GM19452 (cell line): ENCODE results near the gene ATXN1.

Source experiments
- ATAC-seq: cut with Tn5 transposase; IDR thresholded peaks from one replicate; pipeline ENCODE4 v1.9.1; 2021; ENCODE audit not compliant: unreplicated experiment

ATXN1 gene

DNA sequence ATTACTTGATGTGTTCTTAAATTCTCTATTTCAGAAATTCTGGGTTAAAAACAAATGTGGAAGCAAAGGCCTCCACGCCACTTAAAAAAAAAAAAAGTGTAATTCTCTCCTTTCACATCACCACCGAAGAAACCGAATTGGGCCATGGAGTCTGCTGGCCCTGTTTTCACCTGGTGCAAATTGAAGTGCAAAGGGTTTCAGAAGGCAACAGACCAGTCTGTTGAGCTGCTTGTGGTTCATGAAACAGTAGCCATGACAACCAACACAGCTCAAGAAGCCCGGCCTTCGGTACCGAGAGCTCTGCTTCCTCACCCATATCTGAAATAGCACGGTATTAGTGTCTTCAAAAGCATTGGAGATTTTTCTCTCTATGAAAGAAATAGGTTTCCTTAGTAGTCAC, 459.7 kb downstream of the ATXN1 start:
- ATAC-seq = peak; percentile 36

DNA sequence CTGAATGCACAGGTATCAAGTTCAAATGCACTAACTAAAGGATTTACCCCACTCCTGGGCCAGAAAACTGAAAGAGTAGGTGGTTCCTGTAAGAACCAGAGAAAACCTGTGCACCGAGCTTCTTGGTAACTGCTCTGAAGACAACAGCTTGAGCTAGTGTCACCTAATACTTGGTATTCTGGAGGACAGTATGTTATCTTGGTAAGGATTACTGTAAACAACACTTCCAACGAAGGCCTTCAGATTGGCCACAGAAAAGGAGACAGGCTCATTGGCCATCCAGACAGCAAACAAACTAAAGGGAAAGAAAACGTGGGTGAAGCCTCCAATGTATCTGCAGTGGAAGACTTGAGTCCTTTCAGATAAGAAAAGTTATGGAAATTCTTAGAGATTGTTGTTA, 461.4 kb downstream of the ATXN1 start:
- ATAC-seq = no peak

DNA sequence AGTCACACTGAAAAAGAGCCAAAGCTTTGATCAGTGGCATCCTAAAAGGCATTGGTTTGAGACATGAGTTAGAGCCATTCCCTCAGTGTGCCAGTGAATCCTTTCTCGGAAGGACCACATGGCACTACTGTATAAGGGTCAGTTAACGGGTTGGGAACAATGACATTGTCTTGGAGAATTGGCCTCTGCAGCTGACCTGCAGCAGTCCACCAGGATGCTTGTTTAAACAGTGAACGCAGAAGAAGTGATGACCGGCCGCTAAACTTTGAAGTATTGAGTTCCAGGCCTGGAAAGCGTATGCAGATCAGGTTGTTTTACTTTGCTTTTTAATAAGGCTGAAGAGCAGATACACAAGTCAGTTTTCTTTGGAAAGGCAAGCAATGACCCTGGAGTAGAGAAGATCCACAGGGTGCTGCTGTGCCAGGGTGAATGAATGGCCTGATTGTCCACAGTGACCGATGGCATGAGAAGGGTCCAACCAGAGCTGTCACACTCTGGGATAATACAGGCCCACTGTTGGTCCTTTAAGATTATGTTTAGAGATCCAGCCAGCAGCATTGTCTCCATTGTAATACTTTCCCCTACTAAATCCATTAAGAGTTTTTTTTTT, 465.1 kb downstream of the ATXN1 start:
- no peak for ATAC-seq

DNA sequence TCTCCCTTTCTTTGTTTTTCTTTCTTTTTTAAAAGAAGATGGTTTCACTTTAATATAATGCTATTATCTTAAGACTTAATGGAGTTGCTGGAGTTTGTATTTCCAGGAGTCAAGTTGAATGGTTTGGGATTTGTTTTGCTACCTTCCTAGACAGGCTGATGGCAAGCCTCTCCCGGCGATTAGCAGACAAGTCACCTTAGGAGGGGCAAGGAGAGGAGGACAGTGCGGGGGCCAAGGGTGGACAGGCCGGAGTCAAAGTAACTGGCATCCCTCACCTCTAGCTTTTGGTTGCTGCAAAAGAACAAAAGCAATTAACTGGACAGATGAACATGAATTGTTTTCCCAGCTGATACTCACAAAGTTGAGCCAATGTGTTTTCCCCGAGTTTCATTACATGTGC, 465.8 kb downstream of the ATXN1 start:
- no peak for ATAC-seq

DNA sequence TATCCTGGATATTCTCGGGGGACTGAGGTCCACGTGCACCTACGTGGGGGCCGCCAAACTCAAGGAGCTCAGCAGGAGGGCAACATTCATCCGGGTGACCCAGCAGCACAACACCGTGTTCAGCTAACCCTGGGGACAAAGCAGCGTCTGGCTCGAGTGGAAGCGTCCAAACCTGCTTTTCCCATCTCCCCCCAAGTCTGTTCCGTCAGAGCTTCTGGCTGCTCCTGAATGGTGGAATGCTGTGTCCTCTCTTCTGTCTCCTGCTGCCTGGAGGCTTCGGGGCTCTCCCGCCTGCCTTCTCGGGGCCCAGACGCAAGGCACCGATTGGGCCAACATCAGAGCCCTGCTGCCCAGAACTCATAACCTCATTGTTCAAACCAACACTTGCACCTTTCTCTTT, 466.2 kb downstream of the ATXN1 start:
- no peak for ATAC-seq

DNA sequence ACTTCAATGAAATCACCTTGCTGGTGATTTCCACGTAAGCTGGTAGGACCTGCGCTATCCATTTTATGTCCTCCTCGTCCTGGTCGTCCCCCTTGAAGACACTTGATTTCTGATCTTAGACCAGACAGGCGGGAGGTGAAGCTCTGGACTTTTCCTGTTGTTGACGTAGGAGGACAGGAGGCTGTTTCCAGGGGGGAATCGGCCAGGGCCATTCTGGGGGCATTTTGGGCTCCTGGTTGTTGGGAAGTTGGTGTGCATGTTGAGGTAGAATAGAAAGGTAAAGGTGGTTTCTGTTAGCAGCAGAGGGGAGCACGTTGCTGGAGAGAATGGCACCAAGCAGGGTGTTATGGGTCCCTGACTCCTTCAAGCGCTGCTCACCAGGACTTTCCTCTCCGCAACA, 466.9 kb downstream of the ATXN1 start:
- no peak for ATAC-seq

DNA sequence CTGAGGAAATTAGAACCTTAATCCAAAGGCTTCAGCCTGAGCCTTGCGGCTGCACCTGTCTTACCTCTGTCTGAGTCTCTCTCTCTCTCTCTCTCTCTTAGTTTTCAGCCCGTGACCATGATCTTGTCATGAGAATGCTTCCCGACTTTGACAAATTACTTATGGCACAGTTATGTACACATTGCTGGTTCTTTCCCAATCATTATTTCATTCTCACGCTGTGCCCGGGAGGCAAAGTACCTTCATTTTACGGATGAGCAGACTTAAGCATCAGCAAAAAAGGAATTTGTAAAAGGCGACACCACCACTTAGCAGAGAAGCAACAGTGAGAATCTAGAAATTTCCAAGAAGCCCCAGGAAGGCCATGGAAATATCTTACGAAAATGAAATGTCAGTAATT, 468.3 kb downstream of the ATXN1 start:
- ATAC-seq = no peak

DNA sequence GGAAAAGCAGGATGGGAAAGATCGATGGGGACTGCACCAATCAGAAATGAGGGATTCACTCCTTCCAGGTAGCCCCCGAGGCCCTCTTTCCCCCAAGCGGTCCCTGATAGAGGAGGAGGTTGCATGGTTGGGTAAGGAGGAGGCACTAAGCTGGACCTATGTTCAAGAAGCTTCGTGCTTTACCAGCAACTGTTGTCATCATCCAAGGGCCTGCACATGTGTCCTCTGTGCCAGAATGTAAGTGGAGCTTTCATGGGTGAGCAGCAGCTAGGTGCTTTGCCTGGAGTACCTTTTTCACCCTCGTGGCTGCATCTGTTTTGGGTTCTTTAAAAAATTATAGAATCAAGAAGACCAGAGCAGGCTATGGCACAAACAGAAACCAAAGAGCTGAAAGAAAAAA, 468.8 kb downstream of the ATXN1 start:
- no peak for ATAC-seq

DNA sequence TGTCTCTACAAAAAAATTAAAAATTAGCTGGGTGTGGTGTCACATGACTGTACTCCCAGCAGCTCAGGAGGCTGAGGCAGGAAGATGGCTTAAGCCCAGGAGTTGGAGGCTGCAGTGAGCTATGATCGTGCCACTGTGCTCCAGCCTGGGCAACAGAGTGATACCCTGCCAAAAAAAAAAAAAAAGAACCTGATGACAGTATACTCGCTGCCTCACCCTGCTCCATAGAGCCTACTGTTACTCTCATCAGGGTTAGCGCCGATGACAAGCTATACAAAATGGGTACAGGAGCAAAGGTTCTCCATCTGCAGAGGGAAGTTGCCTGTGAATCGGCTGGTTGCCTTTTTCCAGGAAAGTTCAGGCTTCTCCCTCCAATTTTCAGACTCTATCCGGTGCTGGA, 469.5 kb downstream of the ATXN1 start:
- no peak for ATAC-seq

DNA sequence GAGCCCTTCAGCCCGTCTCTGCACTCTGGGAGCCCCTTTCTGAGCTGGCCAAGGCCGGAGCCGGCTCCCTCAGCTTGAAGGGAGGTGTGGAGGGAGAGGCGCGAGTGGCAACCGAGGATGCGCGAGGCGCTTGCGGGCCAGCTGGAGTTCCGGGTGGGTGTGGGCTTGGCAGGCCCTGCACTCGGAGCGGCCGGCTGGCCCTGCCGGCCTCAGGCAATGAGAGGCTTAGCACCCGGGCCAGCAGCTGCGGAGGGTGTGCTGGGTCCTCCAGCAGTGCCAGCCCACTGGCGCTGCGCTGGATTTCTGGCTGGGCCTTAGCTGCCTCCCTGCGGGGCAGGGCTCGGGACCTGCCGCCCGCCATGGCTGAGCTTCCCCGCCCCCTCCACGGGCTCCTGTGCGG, 473.1 kb downstream of the ATXN1 start:
- no peak for ATAC-seq

DNA sequence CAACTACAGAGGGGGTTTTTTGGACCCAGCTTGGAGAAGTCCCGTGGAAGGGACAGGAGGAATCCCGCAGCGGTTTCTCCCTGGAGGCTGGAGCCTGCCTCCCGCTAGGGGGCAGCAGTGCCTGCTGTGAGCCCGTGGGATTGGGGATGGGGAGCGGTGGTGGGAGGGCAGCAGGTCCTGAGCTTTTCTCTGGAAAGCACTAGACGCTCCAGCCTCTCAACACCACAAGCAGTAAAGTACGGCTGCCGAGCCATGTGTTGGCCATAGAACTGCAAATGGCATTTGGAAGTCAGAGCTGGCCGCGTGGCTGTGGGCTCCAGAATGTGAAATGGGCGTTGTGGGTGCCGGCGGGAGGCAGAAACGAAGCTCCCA, 475.1 kb downstream of the ATXN1 start:
- ATAC-seq = no peak

DNA sequence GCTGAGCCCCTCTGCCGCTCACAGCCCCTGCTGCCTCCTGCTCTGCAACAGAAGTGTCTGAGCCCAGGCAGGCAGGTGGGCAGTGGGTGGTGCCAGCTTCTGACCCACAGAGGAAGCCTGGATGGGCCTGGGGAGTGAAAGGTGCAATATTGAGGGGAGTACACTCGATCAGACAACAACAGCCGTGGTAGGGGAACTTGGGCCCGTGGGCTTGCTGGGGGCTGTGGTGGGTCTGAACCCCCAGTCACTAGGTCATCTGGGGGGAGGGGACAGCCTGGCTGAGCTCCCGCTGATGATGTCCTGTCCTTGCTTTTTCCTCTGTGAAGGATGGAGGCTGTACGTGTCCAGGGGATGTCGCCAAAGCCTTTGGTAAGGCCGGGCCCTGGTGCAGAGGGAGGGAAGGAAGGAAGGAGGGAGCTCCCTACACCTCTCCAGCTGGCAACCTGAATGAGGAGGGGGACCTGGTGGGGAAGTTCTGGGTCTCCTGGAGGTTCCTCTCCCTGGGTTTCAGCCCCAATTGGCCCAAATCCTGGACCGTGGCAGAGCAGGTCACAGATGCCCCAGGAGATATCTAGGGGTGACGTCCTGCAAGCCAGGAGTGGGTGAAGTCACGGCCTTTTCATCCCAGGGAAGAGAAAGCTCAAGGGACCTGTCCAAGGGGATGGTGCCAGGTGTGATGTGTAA, 475.7 kb downstream of the ATXN1 start:
- ATAC-seq = no peak

DNA sequence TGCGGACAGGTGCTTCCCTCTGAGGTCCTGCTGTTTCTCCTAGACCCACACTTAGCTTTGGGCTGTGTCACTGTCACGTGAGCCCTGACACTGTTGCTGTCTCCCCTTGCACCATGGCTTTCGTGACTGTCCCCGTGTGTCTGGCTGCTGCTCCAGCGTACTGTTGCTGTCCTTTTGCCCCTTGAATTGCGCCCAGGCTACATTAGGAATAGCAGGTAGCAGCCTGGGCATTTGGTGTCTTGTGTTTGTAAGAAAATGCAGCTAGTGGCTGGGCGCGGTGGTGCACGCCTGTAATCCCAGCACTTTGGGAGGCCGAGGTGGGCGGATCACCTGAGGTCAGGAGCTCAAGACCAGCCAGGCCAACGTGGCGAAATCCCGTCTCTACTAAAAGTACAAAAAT, 476.8 kb downstream of the ATXN1 start:
- no peak for ATAC-seq

DNA sequence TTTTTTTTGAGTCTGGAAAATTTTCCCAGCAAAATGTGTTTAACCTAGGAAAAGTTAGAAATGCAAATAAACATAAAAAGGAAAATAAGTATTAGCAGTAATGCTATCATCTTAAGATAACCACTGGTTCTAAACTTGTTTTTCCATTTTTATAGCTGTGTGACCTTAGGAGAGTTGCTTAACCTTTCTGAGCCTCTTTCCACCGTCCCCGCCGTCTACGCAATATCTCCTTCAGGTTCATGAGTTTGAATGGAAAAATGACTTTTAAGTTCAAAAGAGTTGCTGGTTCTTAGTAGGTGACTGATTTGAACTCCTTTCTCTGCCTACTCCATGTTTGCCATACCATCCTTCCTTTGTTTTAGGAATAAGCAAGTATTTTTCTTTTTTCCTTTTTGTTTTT, 478.9 kb downstream of the ATXN1 start:
- no peak for ATAC-seq

DNA sequence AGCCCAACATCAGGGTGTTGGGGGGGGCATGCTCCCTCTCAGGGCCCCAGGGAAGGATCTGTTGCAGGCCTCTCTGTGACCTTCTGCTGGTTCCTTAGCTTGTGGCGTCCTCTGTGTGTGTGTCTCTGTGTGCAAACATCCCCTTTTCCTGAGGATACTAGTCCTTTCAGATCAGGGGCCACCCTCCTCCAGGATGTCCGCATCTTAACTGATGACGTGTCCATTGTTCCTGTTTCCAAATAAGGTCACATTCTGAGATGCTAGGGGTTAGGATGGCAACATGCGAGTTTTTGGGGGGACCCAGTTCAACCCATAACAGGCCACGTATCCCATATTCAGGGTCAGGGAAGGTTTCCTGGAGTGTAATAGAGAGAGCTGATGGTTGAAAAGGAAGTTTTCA, 482.0 kb downstream of the ATXN1 start:
- no peak for ATAC-seq

DNA sequence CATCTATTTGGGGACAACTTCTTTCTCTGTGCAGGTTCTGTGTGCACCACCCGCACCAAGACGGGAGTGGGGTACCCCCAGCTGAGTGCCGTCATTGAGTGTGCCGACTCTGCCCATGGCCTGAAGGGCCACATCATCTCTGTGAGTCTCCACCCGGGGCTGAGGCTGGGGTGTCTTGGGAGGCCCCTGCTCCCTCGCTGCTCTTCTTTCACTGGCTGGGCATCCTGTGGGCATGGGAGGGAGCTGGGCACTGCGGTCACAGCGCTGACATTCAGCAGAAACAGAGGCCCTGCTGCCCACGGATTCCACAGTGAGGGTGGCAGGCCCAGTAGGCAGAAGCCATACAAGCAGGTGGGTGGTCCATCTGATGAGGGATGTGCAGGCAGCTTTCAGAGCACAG, 482.5 kb downstream of the ATXN1 start:
- no peak for ATAC-seq

DNA sequence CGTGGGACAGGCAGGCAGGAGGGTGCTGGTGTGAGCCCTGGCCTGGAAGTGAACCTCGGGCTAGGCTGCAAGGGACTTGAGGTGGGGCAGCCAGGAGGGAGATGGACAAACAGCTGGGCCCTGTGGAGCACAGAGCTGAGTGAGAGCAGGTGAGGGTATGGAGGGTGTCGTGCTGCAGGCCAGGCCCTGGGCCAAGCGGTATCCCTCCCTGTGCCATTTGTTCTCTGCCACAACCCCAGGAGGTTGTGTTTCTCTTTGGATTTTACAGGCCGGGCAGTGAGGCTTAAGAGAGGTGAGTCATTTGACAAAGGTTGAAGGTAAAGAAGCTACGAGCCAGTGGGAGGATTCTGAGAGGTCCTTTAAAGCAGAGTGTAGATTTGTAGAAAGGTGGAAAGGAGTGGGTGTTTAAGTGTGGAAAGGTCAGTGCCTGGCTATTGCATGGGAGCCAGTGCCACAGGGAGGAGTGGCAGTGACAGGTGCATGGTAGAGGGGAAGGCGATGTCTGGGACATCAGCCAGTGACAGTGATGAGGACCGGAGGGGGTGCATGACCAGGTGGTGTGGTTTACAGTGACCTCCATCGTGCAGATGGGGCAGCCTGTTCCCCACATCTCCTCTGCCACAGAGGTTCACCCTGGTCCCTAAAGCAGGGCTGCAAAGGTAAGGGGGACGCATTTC, 483.1 kb downstream of the ATXN1 start:
- no peak for ATAC-seq

DNA sequence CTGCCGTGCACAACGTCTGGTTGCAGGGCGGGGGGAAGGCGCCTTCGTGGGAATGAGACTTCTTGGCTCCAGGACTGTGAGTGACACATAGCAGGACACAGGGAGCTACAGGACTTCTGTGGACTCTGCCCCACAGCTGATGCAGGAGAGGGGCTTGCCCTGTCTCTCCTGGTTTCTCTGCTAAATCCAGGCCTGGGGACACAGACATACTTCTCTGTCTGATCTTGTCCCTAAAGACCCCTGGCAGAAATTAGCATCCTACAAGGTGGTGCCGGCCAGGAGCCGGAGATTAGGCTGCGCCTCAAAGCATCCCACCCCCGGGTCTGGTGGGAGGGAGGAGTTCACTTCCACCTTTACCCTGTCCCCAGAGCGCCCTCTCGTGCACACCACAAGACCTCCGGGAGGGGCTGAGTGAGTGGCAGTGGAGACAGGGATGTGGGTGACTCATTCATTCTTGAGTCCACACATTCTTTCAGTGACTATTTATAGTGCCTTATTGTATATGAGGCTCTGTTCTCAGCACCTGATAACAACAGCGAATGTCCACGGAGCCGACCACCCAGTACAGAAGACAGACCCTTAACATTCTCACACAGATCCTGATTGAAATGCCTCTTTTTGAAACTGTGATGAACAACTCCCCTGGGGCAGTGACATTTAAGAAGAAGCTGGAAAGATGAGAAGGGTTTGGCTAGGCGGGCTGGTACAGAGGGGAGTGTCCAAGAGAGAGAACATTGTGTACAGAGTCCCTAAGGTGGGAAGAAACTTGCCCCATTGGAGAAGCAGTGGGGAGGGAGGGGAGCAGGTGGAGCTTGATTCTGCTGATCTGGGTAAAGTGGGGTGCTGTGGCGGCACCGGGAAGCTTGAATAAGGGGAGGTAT, 483.9 kb downstream of the ATXN1 start:
- ATAC-seq = no peak

DNA sequence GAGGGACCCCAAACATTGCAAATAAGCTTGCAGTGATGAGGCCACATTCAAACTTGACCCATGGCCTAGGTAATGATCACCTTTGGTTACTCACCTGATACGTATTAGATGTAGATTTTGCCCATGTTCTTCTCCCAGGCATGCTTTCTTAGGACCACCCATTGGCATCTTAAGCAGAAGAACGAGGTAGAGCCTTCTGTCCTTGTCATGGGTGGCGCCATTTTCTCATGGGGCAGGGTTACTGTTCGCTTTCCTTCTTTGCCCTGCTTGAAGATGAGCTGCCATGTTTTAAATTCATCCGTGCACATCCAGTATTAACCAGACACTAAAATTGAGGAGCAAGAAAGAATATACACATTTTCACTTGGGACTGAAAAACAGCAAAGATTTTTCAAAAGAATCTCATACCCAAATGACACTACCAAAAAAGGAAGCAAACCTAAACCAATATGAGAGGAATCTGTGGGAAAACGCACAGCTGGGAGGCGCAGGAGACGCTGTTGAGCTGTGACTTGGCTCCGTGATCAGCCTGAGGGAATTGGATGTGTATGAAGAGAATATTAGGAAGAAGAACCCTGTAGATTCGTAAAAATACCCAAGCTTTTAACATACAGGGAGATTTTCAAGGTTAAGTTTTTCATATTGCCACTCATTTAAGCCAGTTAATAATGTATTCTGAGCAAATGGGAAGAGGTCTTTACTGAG, 486.2 kb downstream of the ATXN1 start:
- ATAC-seq = no peak

DNA sequence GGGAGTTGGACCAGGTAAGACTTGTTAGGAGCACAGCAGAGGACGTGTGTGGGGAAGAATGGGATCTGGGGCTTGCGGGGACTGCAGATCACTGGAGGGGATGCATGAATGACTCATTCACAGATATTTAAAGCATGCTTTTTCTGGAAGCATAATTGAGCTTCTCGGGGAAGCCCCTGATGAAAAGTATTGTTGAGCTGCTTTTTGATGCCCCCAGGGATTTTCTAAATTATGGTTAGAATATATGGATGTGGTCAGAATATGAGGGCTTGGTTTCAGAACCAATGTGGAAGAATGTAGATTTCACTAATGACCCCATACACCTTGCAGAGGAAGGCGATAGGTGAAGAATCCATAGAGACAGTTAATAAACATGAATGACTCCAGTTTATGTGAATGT, 486.8 kb downstream of the ATXN1 start:
- no peak for ATAC-seq

DNA sequence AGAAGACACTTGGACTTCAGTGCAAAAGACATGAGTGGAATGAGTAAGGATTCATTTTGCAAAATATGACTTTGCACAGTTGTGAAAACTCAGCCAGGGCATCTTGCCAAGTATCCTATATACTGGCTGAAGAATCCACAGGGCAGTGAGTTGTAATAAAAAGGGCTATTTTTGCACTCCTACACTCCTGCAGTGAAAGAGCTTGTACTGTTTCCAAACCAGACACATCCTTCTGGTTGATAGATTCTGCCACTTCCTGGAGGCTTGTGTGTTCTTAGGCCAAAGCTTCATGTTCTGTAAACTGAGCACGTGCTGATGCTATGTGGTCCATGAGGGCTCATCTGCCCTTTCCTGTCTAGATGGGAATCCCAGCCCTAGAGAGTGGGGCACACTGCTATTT, 488.0 kb downstream of the ATXN1 start:
- no peak for ATAC-seq
